Measurements from ENCODE around the gene CCSER2. TPM values are rescaled to one million over a fixed set of nuclear protein-coding genes. Genes with fewer than 3 reads are reported as not detected.

Gene CCSER2
- total RNA-seq, 1 experiment from 2014 or later = 28.9 TPM

DNA sequence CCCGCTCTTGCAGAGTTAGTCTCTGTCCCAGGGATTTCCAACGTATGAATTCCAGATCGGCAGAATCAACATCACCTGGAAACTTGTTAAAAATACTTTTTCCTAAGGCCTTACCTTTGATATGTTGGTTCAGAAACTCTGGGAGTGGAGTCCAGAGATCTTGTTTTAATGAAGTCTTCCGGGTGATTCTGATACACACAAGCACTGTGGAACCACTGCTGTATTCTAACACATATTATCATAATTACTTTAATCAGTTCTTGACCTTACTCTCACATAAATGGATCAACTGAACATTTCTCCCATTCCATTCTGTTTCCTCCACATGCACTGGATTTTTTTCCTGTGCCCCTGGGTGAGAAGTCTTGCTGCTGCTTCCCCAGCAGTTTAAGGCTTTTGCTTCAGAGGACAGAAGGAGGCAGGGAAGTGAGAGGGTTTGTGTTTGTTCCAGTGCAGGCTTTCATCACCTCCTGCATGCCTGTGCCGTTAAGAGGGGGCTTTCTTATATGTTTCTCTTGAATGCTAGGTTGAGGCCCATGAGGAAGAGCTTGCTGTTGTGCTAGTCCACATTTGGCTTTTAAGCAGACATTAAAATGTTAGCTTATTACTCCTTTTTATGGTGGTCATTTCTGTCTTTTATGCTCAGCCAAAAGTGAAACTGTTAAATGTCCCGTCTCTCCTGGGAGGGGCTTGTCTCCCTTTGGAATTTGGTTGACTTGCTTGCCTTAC is 32.4 kb downstream of the CCSER2 start:
- Histone ChIP-seq H3K27ac (ENCODE audit: low read depth, low read length) (no peak overlapping the region), H4K20me1 (ENCODE audit: insufficient read depth) (no peaks in the 10 kb centered on the region), H3K9ac (ENCODE audit: low read length) (no peak overlapping the region), H3K79me2 (ENCODE audit: insufficient read depth, low read length) (peaks cover 27% of the 10 kb centered on the region), H3K36me3 (ENCODE audit: control insufficient read depth in 1 of 2, insufficient read depth in 2 of 2, low read length in 2 of 2) (no peaks in the 10 kb centered on the region), H3K4me3 (replicated peaks in 1 of 2; ENCODE audit: low read depth in 1 of 2, low read length in 2 of 2) (no peak overlapping the region), H3K9me3 (ENCODE audit: control insufficient read depth in 1 of 2, insufficient read depth in 1 of 2, low read depth in 1 of 2, low read length in 2 of 2) (no peaks in the 10 kb centered on the region), H3K4me2 (ENCODE audit: low read length) (no peak overlapping the region), H3K27me3 (ENCODE audit: insufficient read depth, low read length) (no peaks in the 10 kb centered on the region), H3K4me1 (ENCODE audit: control insufficient read depth in 1 of 2, insufficient read depth in 2 of 2, low read length in 2 of 2) (no peaks in the 10 kb centered on the region), H3K9me2 (ENCODE audit: insufficient read depth) (no peaks in the 10 kb centered on the region), H2AFZ (ENCODE audit: low read depth, low read length, poor library complexity, severe bottlenecking) (no peak overlapping the region)
- BruUV-seq (replicated peaks) = no TSS peak
- ChIA-PET CTCF (interaction anchor here (0.7 kb wide), 1 partner anchor 9 kb away, joined by 3 read pairs; no protein-coding TSS in a partner anchor), RAD21 (ENCODE audit: low non-redundant PET in 1 of 2, low total read pairs in 2 of 2, uncharacterized antibody in 2 of 2, unreplicated experiment in 2 of 2) (no interaction called here), POLR2A (no interaction called here)
- ATAC-seq (no peak), DNase-seq (ENCODE audit: low read depth, low spot score) (no peak)
- TF ChIP-seq FOSL1 (IDR thresholded peaks at IDR 0.05; ENCODE audit: low read depth) (no peak), YY1 (IDR thresholded peaks at IDR 0.05; ENCODE audit: extremely low read depth, insufficient replicate concordance, low read depth, low read length) (no peak), EGR1 (IDR thresholded peaks at IDR 0.05; ENCODE audit: low read depth) (no peak), SRF (IDR thresholded peaks at IDR 0.05; ENCODE audit: low read depth) (no peak), EZH2phosphoT487 (IDR thresholded peaks at IDR 0.05; ENCODE audit: borderline replicate concordance) (no peak), CBX3 (IDR thresholded peaks at IDR 0.05; ENCODE audit: low read depth) (no peak), SIN3A (IDR thresholded peaks at IDR 0.05; ENCODE audit: low read depth) (no peak), ZNF274 (IDR thresholded peaks at IDR 0.05; ENCODE audit: low read depth, low read length) (no peak), POLR2A (IDR thresholded peaks at IDR 0.05; ENCODE audit: borderline replicate concordance, extremely low read depth, insufficient read depth, insufficient read length) (no peak)
- TF ChIP-seq, protein P1, sequence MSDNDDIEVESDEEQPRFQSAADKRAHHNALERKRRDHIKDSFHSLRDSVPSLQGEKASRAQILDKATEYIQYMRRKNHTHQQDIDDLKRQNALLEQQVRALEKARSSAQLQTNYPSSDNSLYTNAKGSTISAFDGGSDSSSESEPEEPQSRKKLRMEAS (IDR thresholded peaks at IDR 0.05) = no peak
- TF ChIP-seq, protein P2, sequence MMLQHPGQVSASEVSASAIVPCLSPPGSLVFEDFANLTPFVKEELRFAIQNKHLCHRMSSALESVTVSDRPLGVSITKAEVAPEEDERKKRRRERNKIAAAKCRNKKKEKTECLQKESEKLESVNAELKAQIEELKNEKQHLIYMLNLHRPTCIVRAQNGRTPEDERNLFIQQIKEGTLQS (IDR thresholded peaks at IDR 0.05) = no peak
- intact Hi-C loops (cut with micrococcal nuclease) = no loop called here
